OCI-LY1 (cell line): ENCODE data around the gene BUD23.

Source experiments
- H2AFZ ChIP-seq: fragments of 200-600 bp; sonication (generic), shearing (Covaris generic); 2 replicates; pipeline ENCODE4 v1.6.0; 2014; ENCODE audit warnings: antibody characterized with exemption, mild to moderate bottlenecking, low read length
- H3F3A ChIP-seq: fragments of 200-600 bp; sonication (generic), shearing (Covaris generic); 2 replicates; pipeline ENCODE4 v1.6.0; 2014; ENCODE audit warnings: mild to moderate bottlenecking, antibody characterized with exemption, low read length, moderate library complexity; ENCODE audit not compliant: insufficient read depth
- H3K27ac ChIP-seq: fragments of 200-600 bp; sonication (generic); 2 replicates; pipeline ENCODE4 v1.5.1; 2014; ENCODE audit warnings: low read length, mixed run types, mild to moderate bottlenecking, low read depth; ENCODE audit not compliant: poor library complexity, severe bottlenecking
- H3K27me3 ChIP-seq: fragments of 200-600 bp; sonication (generic); 2 replicates; pipeline ENCODE4 v1.6.0; 2014; ENCODE audit warnings: antibody characterized with exemption, mild to moderate bottlenecking, low read length, moderate library complexity; ENCODE audit not compliant: insufficient read depth
- H3K36me3 ChIP-seq: fragments of 200-600 bp; sonication (generic); 2 replicates; pipeline ENCODE4 v1.6.1; 2014; ENCODE audit warnings: mild to moderate bottlenecking, antibody characterized with exemption, low read length, moderate library complexity, mixed read lengths; ENCODE audit not compliant: insufficient read depth
- H3K4me1 ChIP-seq: fragments of 200-600 bp; sonication (generic); 2 replicates; pipeline ENCODE4 v1.5.1; 2014; ENCODE audit warnings: mild to moderate bottlenecking, low read length, moderate library complexity; ENCODE audit not compliant: insufficient read depth, severe bottlenecking
- H3K4me2 ChIP-seq: fragments of 200-600 bp; sonication (generic), shearing (Covaris generic); 2 replicates; pipeline ENCODE4 v1.6.1; 2014; ENCODE audit warnings: low read length
- H3K4me3 ChIP-seq: fragments of 200-600 bp; sonication (generic); 2 replicates; pipeline ENCODE4 v1.5.1; 2014; ENCODE audit warnings: low read length, low read depth, mild to moderate bottlenecking, mixed read lengths; ENCODE audit not compliant: poor library complexity, severe bottlenecking
- H3K79me2 ChIP-seq: fragments of 200-600 bp; shearing (Covaris generic); 2 replicates; pipeline ENCODE4 v1.6.1; 2016; ENCODE audit warnings: mixed run types, low read length, mixed read lengths; ENCODE audit not compliant: insufficient read depth
- H3K9ac ChIP-seq: fragments of 200-600 bp; sonication (generic), shearing (Covaris generic); 2 replicates; pipeline ENCODE4 v1.6.1; 2014; ENCODE audit warnings: mild to moderate bottlenecking, low read length, mixed read lengths
- H3K9me2 ChIP-seq: fragments of 200-600 bp; sonication (generic), shearing (Covaris generic); 2 replicates; pipeline ENCODE4 v1.6.1; 2014; ENCODE audit warnings: low read depth, mild to moderate bottlenecking, low read length, mixed read lengths
- H3K9me3 ChIP-seq: fragments of 200-600 bp; shearing (Covaris generic); 2 replicates; pipeline ENCODE4 v1.6.1; 2014; ENCODE audit warnings: low read length, mixed read lengths
- H4K20me1 ChIP-seq: fragments of 200-600 bp; sonication (generic), shearing (Covaris generic); 2 replicates; pipeline ENCODE4 v1.6.0; 2016; ENCODE audit warnings: mild to moderate bottlenecking, low read length; ENCODE audit not compliant: insufficient read depth
- CTCF ChIP-seq: fragments of 200-600 bp; sonication (generic), shearing (Covaris generic); IDR thresholded peaks from 2 replicates; pipeline ENCODE4 v1.5.1; 2017; ENCODE audit warnings: mild to moderate bottlenecking, antibody characterized with exemption, low read length, moderate library complexity, mixed read lengths
- EZH2 ChIP-seq: fragments of 200-600 bp; sonication (generic), shearing (Covaris generic); IDR thresholded peaks from 2 replicates; pipeline ENCODE4 v1.8.0; 2017; ENCODE audit warnings: borderline replicate concordance, mixed run types, mild to moderate bottlenecking, antibody characterized with exemption, low read length, moderate library complexity, mixed read lengths

The BUD23 gene

GRCh38 chr7:73706126-73707044, 23.0 kb downstream of the BUD23 start:
- Histone ChIP-seq H3K4me1 (peaks cover 3% of the 10 kb centered on the region), H3K9me2 (no peaks in the 10 kb centered on the region), H3K4me2 (no peak overlapping the region), H3K9me3 (no peaks in the 10 kb centered on the region), H3K79me2 (no peaks in the 10 kb centered on the region), H4K20me1 (no peaks in the 10 kb centered on the region), H3F3A (no peaks in the 10 kb centered on the region), H3K27ac (no peak overlapping the region), H3K9ac (no peak overlapping the region), H3K27me3 (peaks cover 10% of the 10 kb centered on the region; the same call in 1 of the 2 replicates), H3K36me3 (no peaks in the 10 kb centered on the region), H2AFZ (no peak overlapping the region), H3K4me3 (no peak overlapping the region)
- TF ChIP-seq EZH2: no peak
- TF ChIP-seq CTCF: no peak

GRCh38 chr7:73707045-73707631, 23.7 kb downstream of the BUD23 start:
- no peaks in the 10 kb centered on the region for H3K79me2 ChIP-seq
- H3K27ac ChIP-seq: no peak overlapping the region
- no peak overlapping the region for H3K4me3 ChIP-seq
- no peaks in the 10 kb centered on the region for H3K9me3 ChIP-seq
- no peak overlapping the region for H3K4me2 ChIP-seq
- no peak overlapping the region for H2AFZ ChIP-seq
- H3K27me3 ChIP-seq: peaks cover 10% of the 10 kb centered on the region; the same call in 1 of the 2 replicates
- no peaks in the 10 kb centered on the region for H3K9me2 ChIP-seq
- no peak for TF ChIP-seq EZH2
- no peak for TF ChIP-seq CTCF
- peaks cover 3% of the 10 kb centered on the region for H3K4me1 ChIP-seq
- H4K20me1 ChIP-seq: no peaks in the 10 kb centered on the region
- H3K36me3 ChIP-seq: no peaks in the 10 kb centered on the region
- H3F3A ChIP-seq: no peaks in the 10 kb centered on the region
- H3K9ac ChIP-seq: no peak overlapping the region

- H3K9me3 ChIP-seq: no peaks in the 10 kb centered on the region
- no peaks in the 10 kb centered on the region for H3K9me2 ChIP-seq
- no peak overlapping the region for H3K27ac ChIP-seq
- no peaks in the 10 kb centered on the region for H3K36me3 ChIP-seq
- H3K4me3 ChIP-seq: no peak overlapping the region
- peaks cover 10% of the 10 kb centered on the region; the same call in 1 of the 2 replicates for H3K27me3 ChIP-seq
- no peaks in the 10 kb centered on the region for H4K20me1 ChIP-seq
- no peaks in the 10 kb centered on the region for H3F3A ChIP-seq
- H3K79me2 ChIP-seq: no peaks in the 10 kb centered on the region
- H3K4me1 ChIP-seq: no peaks in the 10 kb centered on the region
- H3K4me2 ChIP-seq: no peak overlapping the region
- TF ChIP-seq EZH2 (no peak), CTCF (no peak)
- no peak overlapping the region for H2AFZ ChIP-seq
- H3K9ac ChIP-seq: no peak overlapping the region
Measured at GRCh38 chr7:73708961-73709549, 25.7 kb downstream of the BUD23 start.
